ENCODE results near the gene PRSS50. TPM values are rescaled to one million over a fixed set of nuclear protein-coding genes. Genes with fewer than 3 reads are reported as not detected.

Gene PRSS50
- polyA plus RNA-seq, 1 of the 3 experiments (the other 2 are of a cell fraction), result not detected

- WGBS (ENCODE audit: low lambda C conversion rate), result 76% methylated on average over 2 of the region's 2 CpGs
- Histone ChIP-seq H3K9me3 (no peaks in the 10 kb centered on the region), H4K20me1 (ENCODE audit: insufficient read depth) (no peaks in the 10 kb centered on the region)
Observed at GRCh38 chr3:46684891-46685290, 32.8 kb downstream of the PRSS50 start.

GRCh38 chr3:46682974-46683373 lies 34.7 kb downstream of the PRSS50 start:
- WGBS (ENCODE audit: low lambda C conversion rate), result 73% methylated on average over 5 of the region's 11 CpGs
- POLR2A ChIA-PET, result no interaction called here
- CTCF ChIA-PET, result interaction anchor here (1.0 kb wide), 1 partner anchor 11 kb away, joined by 3 read pairs; the partner anchor contains the start of gene ALS2CL

More at GRCh38 chr3:46684891-46685290, 32.8 kb downstream of the PRSS50 start:
- Histone ChIP-seq H3K27me3 (ENCODE audit: insufficient read depth) (no peaks in the 10 kb centered on the region), H3K4me2 (no peak overlapping the region), H3K36me3 (replicated peaks in 1 of 2; ENCODE audit: control insufficient read depth in 1 of 2, insufficient read depth in 2 of 2, low read length in 1 of 2) (no peaks in the 10 kb centered on the region), H3K4me3 (ENCODE audit: low read depth in 2 of 2, low read length in 1 of 2) (no peak overlapping the region), H2AFZ (ENCODE audit: low read depth) (no peak overlapping the region), H3K9ac (no peak overlapping the region), H3F3A (replicated peaks; ENCODE audit: insufficient read depth) (no peaks in the 10 kb centered on the region), H3K79me2 (ENCODE audit: insufficient read depth) (no peaks in the 10 kb centered on the region), H3K4me1 (ENCODE audit: control insufficient read depth in 1 of 2, insufficient read depth in 2 of 2, low read depth in 1 of 2, low read length in 1 of 2) (no peaks in the 10 kb centered on the region; a peak in 1 of 4 replicates), H3K27ac (ENCODE audit: low read depth in 2 of 2, low read length in 1 of 2) (no peak overlapping the region), H3K9me2 (no peaks in the 10 kb centered on the region)
- POLR2A ChIA-PET, result no interaction called here
- DNase-seq, result no peak
- CTCF ChIA-PET, result interaction anchor here (0.9 to 1.3 kb wide), 4 partner anchors 8 to 225 kb away, joined by 3 to 5 read pairs (median 4); partner anchors contain the start of gene ALS2CL
- no peak for TF ChIP-seq USF1 (IDR thresholded peaks at IDR 0.05; ENCODE audit: borderline replicate concordance, low read depth)
- no peak for TF ChIP-seq TCF12 (IDR thresholded peaks at IDR 0.05)
- no peak for TF ChIP-seq RCOR1 (IDR thresholded peaks at IDR 0.05; ENCODE audit: low read length)
- no peak for TF ChIP-seq ELF1 (IDR thresholded peaks at IDR 0.05)
- TF ChIP-seq JUND (IDR thresholded peaks at IDR 0.05), result no peak
- no peak for TF ChIP-seq PBX3 (IDR thresholded peaks at IDR 0.05)
- TF ChIP-seq TAF1 (IDR thresholded peaks at IDR 0.05; ENCODE audit: borderline replicate concordance, low read depth, low read length), result no peak
- no peak for TF ChIP-seq FOXJ3 (CRISPR knock-in tag; IDR thresholded peaks at IDR 0.05)
- TF ChIP-seq NFIC (IDR thresholded peaks at IDR 0.05; ENCODE audit: borderline replicate concordance), result no peak
- TF ChIP-seq MEF2A (IDR thresholded peaks at IDR 0.05; ENCODE audit: borderline replicate concordance, low read depth), result no peak
- no peak for TF ChIP-seq YY1 (IDR thresholded peaks at IDR 0.05; ENCODE audit: low read depth)
- TF ChIP-seq POLR2AphosphoS5 (IDR thresholded peaks at IDR 0.05; ENCODE audit: low read depth, low read length), result no peak
- TF ChIP-seq MAX (IDR thresholded peaks at IDR 0.05; ENCODE audit: low read depth), result no peak

More at GRCh38 chr3:46682974-46683373, 34.7 kb downstream of the PRSS50 start:
- H2AFZ ChIP-seq (ENCODE audit: low read depth), result no peak overlapping the region
- no peaks in the 10 kb centered on the region for H3K36me3 ChIP-seq (replicated peaks in 1 of 2; ENCODE audit: control insufficient read depth in 1 of 2, insufficient read depth in 2 of 2, low read length in 1 of 2)
- no peak for DNase-seq
- H4K20me1 ChIP-seq (ENCODE audit: insufficient read depth), result no peaks in the 10 kb centered on the region
- no peak overlapping the region for H3K27ac ChIP-seq (ENCODE audit: low read depth in 2 of 2, low read length in 1 of 2)
- no peaks in the 10 kb centered on the region for H3K9me3 ChIP-seq
- no peaks in the 10 kb centered on the region for H3K79me2 ChIP-seq (ENCODE audit: insufficient read depth)
- H3K9me2 ChIP-seq, result no peaks in the 10 kb centered on the region
- TF ChIP-seq EP300 (IDR thresholded peaks at IDR 0.05; ENCODE audit: borderline replicate concordance in 1 of 2, low read depth in 1 of 2, low read length in 1 of 2) (no peak), IRF3 (IDR thresholded peaks at IDR 0.05; ENCODE audit: low read depth, low read length) (no peak), SIN3A (IDR thresholded peaks at IDR 0.05; ENCODE audit: borderline replicate concordance, low read depth, low read length) (no peak), PBX3 (IDR thresholded peaks at IDR 0.05) (no peak), NFIC (IDR thresholded peaks at IDR 0.05; ENCODE audit: borderline replicate concordance) (no peak), ELF1 (IDR thresholded peaks at IDR 0.05) (no peak), CTCF (IDR thresholded peaks at IDR 0.05) (no peak), YY1 (IDR thresholded peaks at IDR 0.05; ENCODE audit: low read depth) (no peak), MEF2A (IDR thresholded peaks at IDR 0.05; ENCODE audit: borderline replicate concordance, low read depth) (no peak), MAX (IDR thresholded peaks at IDR 0.05; ENCODE audit: low read depth) (no peak), POLR2AphosphoS5 (IDR thresholded peaks at IDR 0.05; ENCODE audit: low read depth, low read length) (no peak)
- H3K27me3 ChIP-seq (ENCODE audit: insufficient read depth), result no peaks in the 10 kb centered on the region
- H3K9ac ChIP-seq, result no peak overlapping the region
- no peaks in the 10 kb centered on the region; a peak in 1 of 4 replicates for H3K4me1 ChIP-seq (ENCODE audit: control insufficient read depth in 1 of 2, insufficient read depth in 2 of 2, low read depth in 1 of 2, low read length in 1 of 2)
- no peak overlapping the region for H3K4me2 ChIP-seq
- H3K4me3 ChIP-seq (ENCODE audit: low read depth in 2 of 2, low read length in 1 of 2), result no peak overlapping the region
- H3F3A ChIP-seq (replicated peaks; ENCODE audit: insufficient read depth), result no peaks in the 10 kb centered on the region
